NCI-H345 (cell line): Measurements from ENCODE around the gene OPRL1.
A peak's percentile ranks its signal among the peaks of the same experiment; 100 is the strongest.

Experiments used
- DNase-seq: peaks from one replicate; lab custom pipeline; 2025; lab: John Stamatoyannopoulos, UW

OPRL1 gene

GRCh38 chr20:64080013-64080812, at the start of gene OPRL1:
TSS of gene OPRL1 (plus strand) at chr20:64080082. CDS start at chr20:64092721, 12,639 bp downstream.
- DNase-seq = no peak

GRCh38 chr20:64030371-64031134, 49.3 kb upstream of the OPRL1 start:
- DNase-seq = no peak

- DNase-seq = no peak
Measured at GRCh38 chr20:64031822-64032314, 48.0 kb upstream of the OPRL1 start.

GRCh38 chr20:64032706-64033624, 46.9 kb upstream of the OPRL1 start:
- no peak for DNase-seq

GRCh38 chr20:64033981-64034493, 45.8 kb upstream of the OPRL1 start:
- DNase-seq = no peak

- DNase-seq = no peak
Measured at GRCh38 chr20:64035066-64035932, 44.6 kb upstream of the OPRL1 start.

GRCh38 chr20:64035933-64036345, 43.9 kb upstream of the OPRL1 start, which contains the start of gene C20orf204:
TSS of gene C20orf204 (plus strand) at chr20:64036182. CDS start at chr20:64036324, 142 bp downstream.
- no peak for DNase-seq

GRCh38 chr20:64036346-64037198, 43.3 kb upstream of the OPRL1 start:
- no peak for DNase-seq

GRCh38 chr20:64037199-64037497, 42.7 kb upstream of the OPRL1 start:
- no peak for DNase-seq

GRCh38 chr20:64037498-64038213, 42.2 kb upstream of the OPRL1 start:
- DNase-seq = peak; percentile 50

GRCh38 chr20:64038224-64038564, 41.7 kb upstream of the OPRL1 start:
- DNase-seq = no peak

GRCh38 chr20:64038565-64039292, 41.2 kb upstream of the OPRL1 start:
- DNase-seq = peak; percentile 67

- no peak for DNase-seq
Measured at GRCh38 chr20:64039293-64040160, 40.4 kb upstream of the OPRL1 start.

- DNase-seq = no peak
Measured at GRCh38 chr20:64040231-64041039, 39.4 kb upstream of the OPRL1 start.

GRCh38 chr20:64041040-64041780, 38.7 kb upstream of the OPRL1 start:
- DNase-seq = no peak

GRCh38 chr20:64041781-64042053, 38.2 kb upstream of the OPRL1 start:
- no peak for DNase-seq
